GM18867 (cell line): ENCODE measurements around the gene MAP3K12.

Source experiments
- ATAC-seq: cut with Tn5 transposase; IDR thresholded peaks from one replicate; pipeline ENCODE4 v1.9.1; 2021; ENCODE audit warnings: mild to moderate bottlenecking, moderate library complexity; ENCODE audit not compliant: unreplicated experiment

Gene MAP3K12

DNA sequence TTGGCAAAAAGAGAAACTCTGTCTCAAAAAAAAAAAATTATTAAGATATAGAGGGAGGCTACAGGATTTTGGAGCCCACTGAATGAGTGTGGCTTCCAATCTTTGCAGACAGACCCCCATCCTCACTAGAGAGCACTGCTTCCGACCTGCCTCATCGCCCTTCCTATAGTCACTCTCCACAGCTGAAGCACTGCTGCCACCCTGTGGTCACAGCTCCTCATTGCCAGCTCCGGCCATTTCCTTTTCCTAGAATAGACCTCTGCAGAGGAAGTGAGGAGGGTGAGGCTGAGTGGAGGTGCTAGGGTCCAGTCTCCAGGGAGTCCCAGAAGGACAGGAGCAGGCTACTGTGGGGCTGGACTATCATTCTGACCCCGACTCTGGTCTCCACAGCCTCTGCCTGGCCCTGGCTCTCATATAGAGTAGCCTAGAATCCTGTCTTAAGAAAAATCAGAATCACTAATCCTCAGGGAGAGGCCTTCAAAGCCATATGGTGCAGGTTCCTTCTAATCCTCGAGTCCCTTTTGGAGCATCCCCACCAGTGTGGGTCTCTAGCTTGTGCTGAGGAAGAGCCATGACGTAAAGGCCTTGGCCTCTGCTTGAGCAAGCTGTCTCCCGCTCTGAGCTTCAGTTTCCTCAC is 9.4 kb upstream of the MAP3K12 start:
- ATAC-seq = peak; percentile 79

- no peak for ATAC-seq
Measured at GRCh38 chr12:53507603-53507885, 8.3 kb upstream of the MAP3K12 start.

DNA sequence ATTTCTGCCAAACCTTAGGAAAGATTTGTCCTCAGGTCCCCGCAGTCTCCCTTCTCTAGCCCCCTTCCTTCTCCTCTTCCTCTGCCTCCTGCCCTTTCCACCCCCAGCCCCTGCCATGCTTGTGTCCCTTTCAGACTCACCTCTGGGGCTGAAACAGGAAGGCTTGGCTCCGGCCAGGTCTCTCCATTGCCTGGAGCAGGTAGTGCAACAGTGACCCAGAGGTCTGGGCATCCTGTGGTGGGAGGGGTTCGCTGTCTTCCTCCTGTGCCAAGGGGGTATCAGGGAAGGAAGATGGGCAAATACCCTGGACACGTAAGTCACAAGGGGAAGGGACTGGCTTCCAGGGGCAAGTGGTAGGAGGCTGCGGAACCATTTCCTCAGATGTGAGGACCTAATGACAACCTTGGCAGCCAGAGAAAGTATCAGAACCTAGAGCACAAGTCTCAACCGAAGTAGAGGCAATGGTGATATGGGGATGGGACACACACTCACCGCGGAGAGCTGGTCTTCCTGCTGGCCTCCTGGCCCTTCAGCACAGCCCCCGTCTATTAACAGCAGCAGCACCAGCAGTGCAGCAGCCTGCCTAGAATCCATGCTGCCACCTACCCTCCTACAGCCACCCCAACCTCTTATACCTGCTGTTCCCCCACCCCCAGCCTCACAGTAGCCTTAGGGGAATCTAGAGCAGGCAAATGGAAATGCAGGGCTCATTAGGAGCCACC is 7.8 kb upstream of the MAP3K12 start, which contains the start of gene NPFF:
NPFF (minus strand) TSS at position 604 of the 722 bp plus-strand sequence; CDS start at position 594, 10 bp downstream.
- ATAC-seq = no peak

DNA sequence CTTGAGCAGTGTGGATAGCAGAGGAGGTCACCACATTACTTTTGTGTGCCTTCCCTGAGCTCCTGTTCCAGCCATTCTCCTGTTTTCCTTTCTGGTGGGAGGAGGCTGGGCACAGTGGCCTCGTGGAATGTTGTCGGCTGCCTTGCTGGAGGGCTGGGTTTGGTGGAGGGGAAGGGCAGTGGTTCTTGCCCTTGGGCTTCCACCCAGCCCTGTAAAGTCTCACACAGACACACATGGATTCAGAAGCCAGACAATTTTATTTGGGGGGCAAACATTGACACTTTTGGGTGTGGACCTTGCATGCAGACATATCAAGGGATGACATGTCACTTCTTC is 7.2 kb upstream of the MAP3K12 start:
- ATAC-seq = no peak

DNA sequence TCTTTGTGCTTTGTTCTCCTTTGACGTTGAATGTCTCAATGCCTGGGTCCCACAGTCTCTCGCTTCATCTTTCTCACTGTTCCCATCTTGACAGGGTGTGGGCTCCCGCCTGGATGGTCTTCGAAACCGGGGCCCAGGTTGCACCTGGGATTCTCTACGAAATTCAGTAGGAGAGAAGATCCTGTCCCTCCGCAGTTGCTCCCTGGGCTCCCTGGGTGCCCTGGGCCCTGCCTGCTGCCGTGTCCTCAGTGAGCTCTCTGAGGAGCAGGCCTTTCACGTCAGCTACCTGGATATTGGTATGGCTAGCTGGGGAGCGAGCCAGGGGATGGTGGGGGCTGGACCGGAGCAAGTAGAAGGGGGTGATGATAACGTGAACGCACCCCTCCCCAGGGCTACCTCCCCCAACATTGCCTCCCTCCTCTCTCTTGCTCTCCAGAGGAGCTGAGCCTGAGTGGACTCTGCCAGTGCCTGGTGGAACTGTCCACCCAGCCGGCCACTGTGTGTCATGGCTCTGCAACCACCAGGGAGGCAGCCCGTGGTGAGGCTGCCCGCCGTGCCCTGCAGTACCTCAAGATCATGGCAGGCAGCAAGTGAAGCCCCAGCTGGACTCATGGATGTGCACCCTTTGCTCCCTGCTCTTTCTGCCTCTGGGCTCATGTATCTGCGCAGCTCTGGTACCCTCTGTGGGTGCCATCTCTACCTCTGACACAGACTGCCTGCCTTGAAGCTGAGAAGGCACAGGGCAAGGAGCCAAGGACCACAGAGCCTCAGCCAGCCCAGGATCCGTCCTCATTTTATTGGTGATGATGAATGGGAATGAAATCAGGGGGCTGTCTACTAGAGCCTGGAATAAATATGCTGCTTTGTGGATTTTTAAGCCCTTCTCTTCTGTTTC is 6.5 kb upstream of the MAP3K12 start:
- ATAC-seq = no peak

DNA sequence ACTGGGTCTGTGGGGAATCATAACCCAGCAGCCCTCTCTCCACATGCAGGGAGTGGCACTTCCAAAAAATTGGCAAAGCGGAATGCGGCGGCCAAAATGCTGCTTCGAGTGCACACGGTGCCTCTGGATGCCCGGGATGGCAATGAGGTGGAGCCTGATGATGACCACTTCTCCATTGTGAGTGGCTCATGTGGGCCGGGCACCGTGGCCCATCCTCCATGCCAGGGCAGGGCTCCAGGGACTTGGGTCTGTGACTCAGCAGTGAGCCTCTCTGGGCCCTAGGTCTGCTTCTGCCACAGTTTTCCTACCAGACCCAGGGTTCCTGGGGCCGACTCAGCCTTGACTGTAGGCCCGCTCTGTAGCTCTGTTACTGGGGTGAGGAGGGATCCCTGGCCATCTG is 5.8 kb upstream of the MAP3K12 start:
- no peak for ATAC-seq

DNA sequence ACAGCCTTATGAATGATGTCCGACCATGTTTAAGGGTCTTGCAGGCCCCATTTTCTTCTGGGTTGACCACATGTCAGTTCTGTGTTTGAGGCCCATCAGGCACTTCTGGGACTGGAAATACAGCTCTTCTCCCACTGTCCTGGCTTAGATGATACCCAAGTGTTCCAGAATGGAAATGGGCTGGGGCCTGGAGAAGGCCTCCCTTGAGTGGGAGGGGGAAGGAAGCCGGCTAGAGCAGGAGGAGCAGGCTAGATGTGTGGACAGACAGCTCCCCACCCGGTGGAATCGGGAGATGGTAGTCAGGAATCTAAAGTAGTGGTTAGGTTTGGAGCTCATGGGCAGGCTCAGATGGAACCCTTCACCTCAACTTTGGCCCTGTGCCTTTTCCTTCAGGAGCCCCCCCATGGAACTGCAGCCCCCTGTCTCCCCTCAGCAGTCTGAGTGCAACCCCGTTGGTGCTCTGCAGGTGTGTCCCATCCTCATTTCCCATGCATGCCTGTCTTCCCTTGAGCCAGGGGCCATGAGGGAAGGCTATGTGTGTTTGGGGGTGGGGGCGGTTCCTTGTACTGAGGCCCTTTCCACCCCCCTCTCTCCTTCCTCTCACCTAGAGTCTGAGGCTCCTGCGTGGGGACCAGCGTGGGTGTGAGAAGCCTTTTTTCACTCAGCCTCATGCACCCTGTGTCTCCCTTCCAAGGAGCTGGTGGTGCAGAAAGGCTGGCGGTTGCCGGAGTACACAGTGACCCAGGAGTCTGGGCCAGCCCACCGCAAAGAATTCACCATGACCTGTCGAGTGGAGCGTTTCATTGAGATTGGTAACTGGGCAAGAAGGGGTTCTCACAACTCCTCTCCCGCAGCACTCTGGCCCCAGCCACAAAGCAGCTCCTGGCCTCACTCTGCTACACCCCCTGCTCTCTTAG is 5.0 kb upstream of the MAP3K12 start:
- ATAC-seq = no peak

DNA sequence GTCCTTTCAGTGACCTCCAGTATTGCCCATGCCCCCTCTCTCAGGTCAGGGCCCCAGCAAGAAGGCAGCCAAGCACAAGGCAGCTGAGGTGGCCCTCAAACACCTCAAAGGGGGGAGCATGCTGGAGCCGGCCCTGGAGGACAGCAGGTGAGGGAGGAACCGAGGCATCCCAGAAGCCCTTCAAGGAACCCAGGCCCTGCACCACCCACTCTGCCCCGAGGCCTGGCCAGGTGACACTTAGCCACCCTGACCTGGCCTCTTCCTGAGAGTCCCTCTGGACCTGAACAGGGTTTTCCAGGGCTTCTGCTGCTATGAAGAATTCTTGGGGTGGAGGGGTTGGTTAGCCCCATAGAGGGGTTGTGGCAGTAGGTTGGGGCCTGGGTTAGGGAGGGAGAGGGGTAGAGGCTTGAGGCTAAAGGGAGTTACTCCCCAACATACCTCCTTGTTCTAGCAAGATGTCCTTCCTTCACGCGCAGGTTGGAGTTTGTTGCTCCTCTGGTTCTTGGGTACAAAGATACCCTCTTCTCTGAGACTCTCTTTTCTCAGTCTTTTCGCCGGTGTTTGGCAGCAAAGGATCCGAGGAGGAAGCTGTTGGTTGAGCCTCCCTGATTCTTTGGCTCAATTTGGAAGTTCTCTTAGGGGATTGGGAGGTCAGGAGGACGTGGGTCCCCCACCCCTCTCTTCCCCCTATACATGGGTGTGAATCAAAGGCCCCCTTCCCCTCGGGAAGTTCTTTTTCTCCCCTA is 3.9 kb upstream of the MAP3K12 start:
- ATAC-seq = no peak

- no peak for ATAC-seq
Measured at GRCh38 chr12:53502331-53502730, 3.1 kb upstream of the MAP3K12 start.

DNA sequence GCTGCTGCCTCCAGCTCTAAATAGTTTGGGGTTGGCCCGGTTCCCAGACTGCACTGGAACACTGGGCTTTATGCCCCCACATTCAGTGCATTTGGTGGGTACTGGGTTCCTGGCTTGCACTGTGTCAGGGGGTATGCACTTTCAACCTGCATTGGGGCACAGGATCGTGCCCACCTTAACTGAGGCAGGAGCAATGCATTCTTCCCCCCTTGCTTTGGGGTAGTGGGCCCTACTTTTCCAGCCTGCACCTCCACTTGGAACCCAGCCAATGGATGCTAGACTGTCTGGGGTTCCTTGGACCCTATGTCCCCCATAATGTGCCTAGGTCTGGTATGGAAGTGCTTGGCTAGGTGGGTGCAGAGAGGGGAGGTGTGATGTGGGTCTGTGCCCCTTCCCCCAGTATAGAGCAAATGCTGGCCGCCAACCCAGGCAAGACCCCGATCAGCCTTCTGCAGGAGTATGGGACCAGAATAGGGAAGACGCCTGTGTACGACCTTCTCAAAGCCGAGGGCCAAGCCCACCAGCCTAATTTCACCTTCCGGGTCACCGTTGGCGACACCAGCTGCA is 2.4 kb upstream of the MAP3K12 start:
- no peak for ATAC-seq

GRCh38 chr12:53500776-53501614 is 1.7 kb upstream of the MAP3K12 start, which contains the start of gene TARBP2:
Gene TARBP2, plus strand, starts transcription at chr12:53501283. Its CDS starts 126 bp downstream, at chr12:53501409.
- peak; percentile 71 for ATAC-seq

GRCh38 chr12:53500142-53500775 is 1.0 kb upstream of the MAP3K12 start:
- ATAC-seq = no peak

DNA sequence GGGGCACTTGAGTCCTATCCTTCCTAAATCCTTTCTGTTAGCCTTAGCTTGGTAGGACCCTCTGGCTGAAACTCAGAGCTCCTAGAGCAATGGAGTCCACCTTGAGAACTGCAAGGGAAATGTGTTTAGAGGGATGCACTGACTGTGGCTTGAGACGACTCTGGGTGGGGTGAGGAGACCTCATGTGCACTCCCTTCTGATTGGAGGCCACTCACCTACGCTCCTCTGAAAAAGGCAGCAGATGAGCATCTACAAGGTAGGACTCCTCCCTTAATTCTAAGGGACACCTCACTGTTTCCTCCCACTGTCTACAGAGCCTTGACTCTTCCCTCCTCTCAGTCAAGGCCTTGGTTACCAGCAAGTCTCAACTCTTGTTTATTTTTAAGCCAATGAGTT is 1.0 kb downstream of the MAP3K12 start:
- no peak for ATAC-seq

DNA sequence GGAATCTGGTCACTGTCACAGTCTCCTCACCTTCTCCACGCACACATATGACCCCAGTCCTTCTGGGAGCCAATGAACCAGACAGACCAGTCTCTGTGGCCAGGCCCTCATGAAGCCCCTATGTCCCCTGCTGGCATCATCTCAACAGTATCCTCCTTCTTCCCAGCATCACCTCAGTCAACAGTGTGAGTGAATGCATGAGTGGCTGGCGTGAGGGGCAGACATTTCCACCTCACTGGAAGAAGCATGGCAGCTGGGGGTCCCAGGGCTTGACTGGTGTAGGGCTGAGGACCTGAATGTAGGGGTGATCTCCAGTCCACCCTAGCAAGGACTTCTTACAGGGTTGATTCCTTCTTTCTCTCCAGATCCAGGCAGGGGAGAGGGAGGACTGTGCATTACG is 1.8 kb downstream of the MAP3K12 start:
- no peak for ATAC-seq

GRCh38 chr12:53496752-53497032 is 2.6 kb downstream of the MAP3K12 start:
- no peak for ATAC-seq

DNA sequence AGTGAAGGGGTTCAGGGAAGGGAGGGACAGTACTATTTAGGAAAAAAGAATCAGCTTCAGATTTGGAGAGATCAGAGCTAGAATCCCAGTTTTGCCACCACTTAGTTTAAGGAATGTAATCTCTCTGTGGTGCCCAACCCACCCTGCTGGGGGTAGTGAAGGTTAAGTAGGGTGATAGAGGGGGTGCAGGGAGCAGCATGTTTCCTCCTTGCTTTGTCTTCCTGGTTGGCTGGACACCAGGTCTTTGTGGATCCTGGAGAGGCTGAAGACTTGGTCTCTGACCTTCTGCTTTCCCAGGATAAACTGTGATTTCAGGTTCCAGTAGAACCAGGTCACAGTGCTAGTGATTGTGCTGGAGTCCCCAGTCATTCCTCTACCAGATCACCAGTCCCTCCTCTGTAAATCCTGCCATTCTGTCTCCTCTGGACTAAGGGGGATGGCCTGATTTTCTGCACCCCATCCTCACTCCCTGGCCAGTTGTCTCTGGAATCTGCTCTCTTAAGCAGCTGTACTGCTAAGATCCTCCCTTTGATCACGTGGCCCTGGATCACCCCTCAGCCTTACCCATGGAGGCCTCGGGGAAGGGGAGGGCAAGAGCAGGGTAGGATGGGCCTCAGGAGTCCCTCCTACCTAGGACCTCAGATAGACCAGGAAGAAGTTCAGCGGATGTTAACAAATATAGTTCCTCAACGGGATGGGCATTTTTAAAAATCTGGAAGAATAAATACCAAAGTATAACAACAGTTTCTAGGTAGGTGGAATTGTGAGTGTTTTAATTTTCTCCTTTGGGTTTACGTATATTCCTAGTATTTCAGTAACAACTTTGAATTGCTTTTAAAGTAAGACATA is 3.1 kb downstream of the MAP3K12 start:
- no peak for ATAC-seq

- no peak for ATAC-seq
Measured at GRCh38 chr12:53493610-53494391, 5.5 kb downstream of the MAP3K12 start.
